ENCODE results near the gene TEX29. TPM values are rescaled to one million over a fixed set of nuclear protein-coding genes. Genes with fewer than 3 reads are reported as not detected.

TEX29 gene
- total RNA-seq, 1 donor from 2014 or later: 0.70 TPM

DNA sequence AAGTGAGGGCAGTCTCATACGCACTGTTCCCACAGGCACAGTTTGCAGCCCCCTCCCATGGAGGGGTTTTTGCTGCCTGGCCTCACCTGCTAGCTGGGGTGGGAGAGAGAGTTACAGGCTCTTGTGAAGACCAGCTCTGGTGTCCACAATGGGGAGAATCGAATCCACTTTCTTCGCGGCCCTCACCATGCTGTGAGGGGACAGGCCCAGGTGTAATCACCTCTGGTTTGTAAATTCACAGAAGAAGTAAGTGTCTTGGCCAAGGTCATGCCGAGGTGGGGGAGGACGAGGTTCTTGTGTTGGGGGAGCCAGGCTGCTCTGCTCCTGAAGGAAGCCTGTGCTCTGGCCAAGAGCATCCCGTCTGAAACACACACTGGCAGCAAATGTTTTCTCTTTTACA is 39.5 kb downstream of the TEX29 start:
- H3K4me1 Mint-ChIP-seq (ENCODE audit: low read depth): no peaks in the 10 kb centered on the region
- TF ChIP-seq, protein P1, sequence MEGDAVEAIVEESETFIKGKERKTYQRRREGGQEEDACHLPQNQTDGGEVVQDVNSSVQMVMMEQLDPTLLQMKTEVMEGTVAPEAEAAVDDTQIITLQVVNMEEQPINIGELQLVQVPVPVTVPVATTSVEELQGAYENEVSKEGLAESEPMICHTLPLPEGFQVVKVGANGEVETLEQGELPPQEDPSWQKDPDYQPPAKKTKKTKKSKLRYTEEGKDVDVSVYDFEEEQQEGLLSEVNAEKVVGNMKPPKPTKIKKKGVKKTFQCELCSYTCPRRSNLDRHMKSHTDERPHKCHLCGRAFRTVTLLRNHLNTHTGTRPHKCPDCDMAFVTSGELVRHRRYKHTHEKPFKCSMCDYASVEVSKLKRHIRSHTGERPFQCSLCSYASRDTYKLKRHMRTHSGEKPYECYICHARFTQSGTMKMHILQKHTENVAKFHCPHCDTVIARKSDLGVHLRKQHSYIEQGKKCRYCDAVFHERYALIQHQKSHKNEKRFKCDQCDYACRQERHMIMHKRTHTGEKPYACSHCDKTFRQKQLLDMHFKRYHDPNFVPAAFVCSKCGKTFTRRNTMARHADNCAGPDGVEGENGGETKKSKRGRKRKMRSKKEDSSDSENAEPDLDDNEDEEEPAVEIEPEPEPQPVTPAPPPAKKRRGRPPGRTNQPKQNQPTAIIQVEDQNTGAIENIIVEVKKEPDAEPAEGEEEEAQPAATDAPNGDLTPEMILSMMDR (IDR thresholded peaks at IDR 0.05): no peak
- H3K27ac Mint-ChIP-seq (ENCODE audit: unreplicated experiment): no peak overlapping the region
- DNase-seq (ENCODE audit: low spot score): no peak
- H3K4me3 Mint-ChIP-seq (ENCODE audit: unreplicated experiment): no peak overlapping the region
- H3K9me3 Mint-ChIP-seq (ENCODE audit: low read depth): no peaks in the 10 kb centered on the region
- peaks cover 24% of the 10 kb centered on the region for H3K27me3 Mint-ChIP-seq (ENCODE audit: low read depth)
- no peaks in the 10 kb centered on the region for H3K36me3 Mint-ChIP-seq (ENCODE audit: low read depth)

DNA sequence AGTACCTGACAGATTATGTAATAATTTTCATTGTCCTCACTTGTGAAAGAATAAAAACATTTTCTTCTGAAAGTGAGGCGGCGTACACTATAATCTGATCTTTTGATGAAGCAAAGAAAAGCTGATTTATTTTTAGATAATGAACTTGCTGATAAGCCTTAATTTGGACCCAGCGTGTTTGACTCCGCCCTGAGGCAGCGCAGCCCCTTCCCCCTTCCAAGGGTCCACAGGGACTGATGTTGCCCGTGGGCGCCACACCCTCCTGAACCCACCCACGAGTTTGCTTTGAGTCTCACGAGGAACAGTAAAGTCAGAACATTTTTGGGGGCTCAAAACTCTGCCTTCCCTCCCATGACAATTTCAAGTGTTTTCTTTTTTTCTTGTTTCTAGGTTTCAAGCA is 40.0 kb downstream of the TEX29 start:
- DNase-seq (ENCODE audit: low spot score): no peak
- Mint-ChIP-seq H3K9me3 (ENCODE audit: low read depth) (no peaks in the 10 kb centered on the region), H3K27ac (ENCODE audit: unreplicated experiment) (no peak overlapping the region), H3K36me3 (ENCODE audit: low read depth) (no peaks in the 10 kb centered on the region), H3K27me3 (ENCODE audit: low read depth) (peaks cover 24% of the 10 kb centered on the region), H3K4me3 (ENCODE audit: unreplicated experiment) (no peak overlapping the region), H3K4me1 (ENCODE audit: low read depth) (no peaks in the 10 kb centered on the region)
- TF ChIP-seq, protein P1 (IDR thresholded peaks at IDR 0.05): no peak

DNA sequence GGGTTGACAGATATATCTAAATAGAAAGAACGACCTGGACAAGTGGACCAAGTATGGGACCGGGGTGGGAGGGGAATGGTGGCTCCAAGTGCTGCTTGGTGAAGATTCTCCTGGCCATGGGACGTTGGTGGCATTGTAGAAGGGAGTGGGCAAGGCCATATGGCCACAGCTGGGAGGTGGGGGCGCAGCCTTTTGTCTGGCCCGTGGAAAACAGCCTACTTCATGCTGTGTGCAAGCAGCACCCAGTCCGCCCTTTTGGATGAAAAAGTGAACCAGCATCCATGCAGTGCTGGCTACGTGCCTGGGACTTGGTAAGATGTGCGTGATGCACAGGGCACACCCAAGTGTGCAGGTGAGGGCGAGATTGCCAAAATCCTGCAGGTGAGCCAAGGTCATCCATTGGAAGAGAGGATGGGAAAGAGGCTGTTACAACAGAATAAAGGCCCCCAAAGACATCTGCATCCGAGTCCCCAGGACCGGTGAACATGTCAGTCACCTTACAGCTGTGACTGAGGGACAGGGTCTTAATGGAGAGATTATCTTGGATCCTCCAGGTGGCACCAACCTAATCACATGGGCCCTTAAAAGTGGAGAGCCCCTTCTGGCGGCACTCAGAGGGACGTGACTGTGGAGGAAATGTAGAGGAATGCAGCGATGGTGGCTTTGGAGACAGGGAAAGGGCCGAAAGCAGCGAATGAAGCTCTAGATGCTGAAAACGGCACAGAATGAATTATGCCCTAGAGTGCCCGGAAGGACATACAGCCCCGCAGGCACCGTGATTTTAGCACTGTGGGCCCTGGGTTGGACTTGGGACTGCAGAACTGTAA is 40.8 kb downstream of the TEX29 start:
- H3K27me3 Mint-ChIP-seq (ENCODE audit: low read depth): peaks cover 31% of the 10 kb centered on the region
- TF ChIP-seq, protein P1 (IDR thresholded peaks at IDR 0.05): no peak
- no peak overlapping the region for H3K4me3 Mint-ChIP-seq (ENCODE audit: unreplicated experiment)
- no peak for DNase-seq (ENCODE audit: low spot score)
- no peak overlapping the region for H3K27ac Mint-ChIP-seq (ENCODE audit: unreplicated experiment)
- H3K4me1 Mint-ChIP-seq (ENCODE audit: low read depth): no peaks in the 10 kb centered on the region
- no peaks in the 10 kb centered on the region for H3K9me3 Mint-ChIP-seq (ENCODE audit: low read depth)
- H3K36me3 Mint-ChIP-seq (ENCODE audit: low read depth): no peaks in the 10 kb centered on the region

DNA sequence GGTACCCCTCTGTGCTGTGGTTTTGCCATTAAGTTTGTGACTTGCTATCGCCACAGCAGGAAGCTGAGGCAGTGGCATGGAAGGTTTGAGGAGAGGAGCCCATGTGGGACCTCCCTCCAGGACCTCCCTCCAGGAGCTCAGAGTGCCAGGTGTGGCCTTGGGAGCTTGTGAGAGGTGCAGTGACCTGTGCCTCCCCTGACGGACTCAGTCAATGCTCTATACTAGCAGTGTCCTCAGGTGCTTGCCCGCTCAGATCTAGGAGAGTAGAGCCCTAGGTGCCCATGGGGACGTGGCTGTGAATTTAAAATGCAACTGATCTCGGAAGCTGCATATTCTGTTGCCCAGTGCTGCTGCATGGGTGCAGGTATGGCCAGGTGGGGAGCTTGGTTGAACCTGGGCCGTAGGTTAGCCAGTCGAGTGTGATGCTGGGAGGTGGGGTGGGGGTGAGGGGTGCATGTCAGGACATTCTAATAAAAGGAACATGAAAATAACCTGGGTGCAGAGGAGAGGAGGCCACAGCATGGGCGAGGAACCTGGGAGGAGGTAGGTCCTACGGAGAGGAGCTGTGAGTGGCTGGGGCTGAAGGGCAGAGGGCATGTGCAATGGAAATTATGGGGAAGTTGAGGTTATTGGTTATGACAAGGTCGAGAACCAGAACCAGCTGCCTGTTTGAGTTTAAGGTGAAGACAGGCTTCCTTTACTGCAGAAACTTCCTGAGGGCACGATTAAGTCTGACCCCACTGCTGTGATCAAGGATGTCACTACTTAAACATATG is 41.6 kb downstream of the TEX29 start:
- no peak overlapping the region for H3K4me3 Mint-ChIP-seq (ENCODE audit: unreplicated experiment)
- no peaks in the 10 kb centered on the region for H3K4me1 Mint-ChIP-seq (ENCODE audit: low read depth)
- DNase-seq (ENCODE audit: low spot score): no peak
- TF ChIP-seq, protein P1 (IDR thresholded peaks at IDR 0.05): no peak
- H3K27me3 Mint-ChIP-seq (ENCODE audit: low read depth): peaks cover 31% of the 10 kb centered on the region
- H3K36me3 Mint-ChIP-seq (ENCODE audit: low read depth): no peaks in the 10 kb centered on the region
- no peak overlapping the region for H3K27ac Mint-ChIP-seq (ENCODE audit: unreplicated experiment)
- no peaks in the 10 kb centered on the region for H3K9me3 Mint-ChIP-seq (ENCODE audit: low read depth)

DNA sequence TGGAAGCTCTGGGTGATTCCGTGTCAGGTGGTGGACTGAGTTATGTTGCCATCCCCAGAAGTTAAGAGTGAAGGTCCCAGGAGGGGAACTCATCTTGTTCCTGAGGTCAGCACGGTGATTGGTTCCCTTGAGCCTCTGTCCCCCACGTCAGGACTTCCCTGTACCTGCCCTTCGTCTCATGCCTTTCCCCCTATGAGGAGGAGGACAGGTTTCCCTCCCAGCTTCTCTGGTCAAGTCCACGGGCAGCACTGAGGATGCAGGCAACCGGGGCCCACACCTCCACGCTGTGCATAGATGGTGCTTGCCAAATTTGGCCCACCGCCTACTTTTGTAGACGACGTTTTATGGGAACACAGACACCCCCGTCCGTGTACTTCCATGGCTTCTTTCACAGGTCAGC is 42.7 kb downstream of the TEX29 start:
- Mint-ChIP-seq H3K4me1 (ENCODE audit: low read depth) (no peaks in the 10 kb centered on the region), H3K4me3 (ENCODE audit: unreplicated experiment) (no peak overlapping the region), H3K9me3 (ENCODE audit: low read depth) (no peaks in the 10 kb centered on the region), H3K27ac (ENCODE audit: unreplicated experiment) (no peak overlapping the region), H3K36me3 (ENCODE audit: low read depth) (no peaks in the 10 kb centered on the region), H3K27me3 (ENCODE audit: low read depth) (peaks cover 32% of the 10 kb centered on the region)
- TF ChIP-seq, protein P1 (IDR thresholded peaks at IDR 0.05): no peak
- no peak for DNase-seq (ENCODE audit: low spot score)
